DND-41 (cell line): ENCODE results near the gene OR6C2.
"Not testable (repeated sequence)": the region's sequence is repeated elsewhere in the genome, so short reads cannot be mapped to it uniquely, and the experiment has no call there.

Experiments used
- ATAC-seq: fragments of 200-7000 bp; cut with Tn5 transposase; 3 replicates; pipeline ENCODE4 v1.9.1; 2021; ENCODE audit warnings: low read depth; ENCODE audit not compliant: insufficient read depth
- DNase-seq: peaks from one replicate; pipeline ENCODE4 v3.0.0-alpha.2; 2020
- H2AFZ ChIP-seq: 2 replicates; pipeline ENCODE4 v1.6.0; 2012; ENCODE audit warnings: low read depth, low read length
- H3K27ac ChIP-seq: 2 replicates; pipeline ENCODE4 v1.5.1; 2012; ENCODE audit warnings: low read length, inconsistent platforms
- H3K27me3 ChIP-seq: fragments of 200-600 bp; sonication (generic); 2 replicates; pipeline ENCODE4 v1.6.0; 2012; ENCODE audit warnings: low read length, mild to moderate bottlenecking, inconsistent platforms; ENCODE audit not compliant: insufficient read depth, poor library complexity
- H3K36me3 ChIP-seq: 2 replicates; pipeline ENCODE4 v1.5.1; 2012; ENCODE audit warnings: low read length, inconsistent platforms; ENCODE audit not compliant: insufficient read depth
- H3K4me1 ChIP-seq: 2 replicates; pipeline ENCODE4 v1.5.1; 2012; ENCODE audit warnings: mild to moderate bottlenecking, low read length; ENCODE audit not compliant: insufficient read depth
- H3K4me2 ChIP-seq: 2 replicates; pipeline ENCODE4 v1.6.0; 2012; ENCODE audit warnings: mild to moderate bottlenecking, moderate library complexity, low read length, inconsistent platforms; ENCODE audit not compliant: insufficient read depth
- H3K4me3 ChIP-seq, 2 experiments: fragments of 200-600 bp in 1 of 2; shearing (Covaris generic) in 1 of 2; 2 replicates each; pipeline ENCODE4 v1.5.1; 2012 to 2016; ENCODE audit warnings: inconsistent platforms in 2 of 2, low read length in 2 of 2, mild to moderate bottlenecking in 2 of 2, low read depth in 1 of 2, moderate library complexity in 1 of 2
- H3K79me2 ChIP-seq: 2 replicates; pipeline ENCODE4 v1.6.0; 2012; ENCODE audit warnings: low read length, inconsistent platforms; ENCODE audit not compliant: insufficient read depth
- H3K9ac ChIP-seq: 2 replicates; pipeline ENCODE4 v1.6.0; 2012; ENCODE audit warnings: low read depth, mild to moderate bottlenecking, inconsistent platforms, low read length, moderate library complexity
- H3K9me3 ChIP-seq: 2 replicates; pipeline ENCODE4 v1.5.1; 2012; ENCODE audit warnings: low read length, moderate library complexity, mild to moderate bottlenecking, inconsistent platforms; ENCODE audit not compliant: insufficient read depth, severe bottlenecking
- H4K20me1 ChIP-seq: 2 replicates; pipeline ENCODE4 v1.6.0; 2012; ENCODE audit warnings: low read length; ENCODE audit not compliant: insufficient read depth
- CTCF ChIP-seq: IDR thresholded peaks from 2 replicates; pipeline ENCODE4 v1.5.1; 2012; ENCODE audit warnings: borderline replicate concordance, low read length, moderate library complexity, mild to moderate bottlenecking; ENCODE audit not compliant: poor library complexity, severe bottlenecking; ENCODE audit errors: extremely low read depth
- EZH2 ChIP-seq: IDR thresholded peaks from 3 replicates; pipeline ENCODE4 v1.6.1; 2012; ENCODE audit warnings: borderline replicate concordance, low read depth, mild to moderate bottlenecking, moderate library complexity, low read length, inconsistent platforms; ENCODE audit not compliant: severe bottlenecking

Gene OR6C2

GRCh38 chr12:55448825-55449224 is 4.9 kb downstream of the OR6C2 start:
- Histone ChIP-seq H3K36me3 (no peaks in the 10 kb centered on the region), H3K79me2 (no peaks in the 10 kb centered on the region), H3K9ac (no peak overlapping the region), H3K4me2 (no peak overlapping the region), H3K27me3 (peaks cover 13% of the 10 kb centered on the region), H4K20me1 (no peaks in the 10 kb centered on the region), H2AFZ (no peak overlapping the region), H3K27ac (no peak overlapping the region), H3K4me1 (no peaks in the 10 kb centered on the region), H3K4me3 (no peak overlapping the region), H3K9me3 (no peaks in the 10 kb centered on the region)
- DNase-seq (no peak), ATAC-seq (no peak)
- TF ChIP-seq EZH2, result no peak
- no peak for TF ChIP-seq CTCF

GRCh38 chr12:55464926-55465325 is 21.1 kb downstream of the OR6C2 start:
- H2AFZ ChIP-seq, H3K27ac ChIP-seq, H3K36me3 ChIP-seq, H3K27me3 ChIP-seq, H3K4me2 ChIP-seq, ATAC-seq, H3K9ac ChIP-seq, DNase-seq, H3K4me1 ChIP-seq, H4K20me1 ChIP-seq, H3K9me3 ChIP-seq, H3K79me2 ChIP-seq, H3K4me3 ChIP-seq: not testable (repeated sequence)

GRCh38 chr12:55467836-55468235 is 24.0 kb downstream of the OR6C2 start:
- no peak for ATAC-seq
- no peak overlapping the region for H3K4me2 ChIP-seq

GRCh38 chr12:55469291-55469690 is 25.4 kb downstream of the OR6C2 start:
- no peak for DNase-seq
- H3K4me1 ChIP-seq, result no peaks in the 10 kb centered on the region
- H3K36me3 ChIP-seq, result no peaks in the 10 kb centered on the region
- ATAC-seq, result no peak
- H3K4me2 ChIP-seq, result no peak overlapping the region
- TF ChIP-seq CTCF (no peak), EZH2 (no peak)
- H3K79me2 ChIP-seq, result no peaks in the 10 kb centered on the region
- H3K9ac ChIP-seq, result no peak overlapping the region
- no peaks in the 10 kb centered on the region for H4K20me1 ChIP-seq
- no peak overlapping the region for H3K4me3 ChIP-seq
- no peaks in the 10 kb centered on the region for H3K9me3 ChIP-seq
- peaks cover 9% of the 10 kb centered on the region for H3K27me3 ChIP-seq
- H2AFZ ChIP-seq, result no peak overlapping the region
- H3K27ac ChIP-seq, result no peak overlapping the region

More at GRCh38 chr12:55467836-55468235, 24.0 kb downstream of the OR6C2 start:
- no peaks in the 10 kb centered on the region for H3K36me3 ChIP-seq
- H2AFZ ChIP-seq, result no peak overlapping the region
- H3K27ac ChIP-seq, result no peak overlapping the region
- H3K9me3 ChIP-seq, result no peaks in the 10 kb centered on the region
- H3K4me3 ChIP-seq, result no peak overlapping the region
- H4K20me1 ChIP-seq, result no peaks in the 10 kb centered on the region
- peaks cover 9% of the 10 kb centered on the region for H3K27me3 ChIP-seq
- H3K79me2 ChIP-seq, result no peaks in the 10 kb centered on the region
- H3K4me1 ChIP-seq, result no peaks in the 10 kb centered on the region
- TF ChIP-seq CTCF (no peak), EZH2 (no peak)
- H3K9ac ChIP-seq, result no peak overlapping the region
- no peak for DNase-seq
